ENCODE data around the gene SH3BP1. TPM values are rescaled to one million over a fixed set of nuclear protein-coding genes. Genes with fewer than 3 reads are reported as not detected.

The SH3BP1 gene
- total and polyA plus RNA-seq, 9 of the 15 experiments (the other 6 are each of a cell fraction or from before 2014, with no cell fraction given), result 0.10 to 36.2 (median 10.4) TPM

DNA sequence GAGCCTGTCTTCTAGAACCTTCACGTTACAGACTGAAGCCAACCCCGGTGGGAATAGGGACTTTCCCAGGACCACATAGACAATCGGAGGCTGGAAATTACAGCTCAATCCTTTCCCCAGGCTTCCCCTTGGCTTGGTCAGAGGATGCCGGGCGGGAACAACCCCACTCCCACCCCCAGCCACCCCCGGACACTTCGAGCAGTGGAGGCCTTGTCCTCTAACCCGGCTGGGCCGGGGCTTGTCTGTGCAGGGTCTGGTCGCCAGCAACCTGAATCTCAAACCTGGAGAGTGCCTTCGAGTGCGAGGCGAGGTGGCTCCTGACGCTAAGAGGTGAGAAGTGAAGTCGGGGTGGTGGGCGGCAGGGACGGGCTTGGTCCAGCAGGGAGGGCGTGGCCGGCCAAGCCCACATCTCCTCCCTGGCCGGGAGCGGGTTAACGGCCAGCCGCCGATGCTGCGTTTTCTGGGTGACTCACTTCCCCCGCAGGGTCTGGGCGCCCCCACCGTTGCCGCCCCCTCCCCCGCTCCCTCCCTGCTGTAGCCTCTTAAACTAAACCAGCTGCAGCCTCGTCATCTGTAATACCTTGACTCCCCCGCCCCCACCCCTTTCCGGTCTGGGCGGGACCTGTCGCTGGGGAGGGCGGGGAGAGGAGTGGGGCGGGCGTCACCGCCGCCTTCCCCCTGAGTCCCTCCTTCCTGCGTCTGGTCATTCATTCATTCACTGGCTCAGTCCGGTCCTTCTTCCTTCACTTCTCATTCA lies 37.4 kb downstream of the SH3BP1 start (continued):
- peak; percentile 81 for TF ChIP-seq L3MBTL2 (IDR thresholded peaks at IDR 0.05)
- 0 out of 4 replicates have a peak, but pooled peaks have one; percentile 25 to 34 for TF ChIP-seq FOXK2 (conservative IDR thresholded peaks at IDR 0.05 in 1 of 2, IDR thresholded peaks at IDR 0.05 in 1 of 2; ENCODE audit: low read depth in 2 of 2)
- TF ChIP-seq YBX1 (IDR thresholded peaks at IDR 0.05), result no peak
- peak; percentile 76 for TF ChIP-seq CCNT2 (IDR thresholded peaks at IDR 0.05; ENCODE audit: borderline replicate concordance, extremely low read depth, insufficient read length, low read depth, low read length)
- peak; percentile 80 for TF ChIP-seq GABPA (tag; conservative IDR thresholded peaks at IDR 0.05; ENCODE audit: low read depth)
- TF ChIP-seq ZNF274 (IDR thresholded peaks at IDR 0.05; ENCODE audit: borderline replicate concordance, low read depth, low read length), result no peak
- TF ChIP-seq SMAD4 (CRISPR knock-in tag; conservative IDR thresholded peaks at IDR 0.05), result peak; percentile 49
- TF ChIP-seq NCOR1 (IDR thresholded peaks at IDR 0.05), result peak; percentile 57; the same call in 1 of the 2 replicates
- TF ChIP-seq, protein P1, sequence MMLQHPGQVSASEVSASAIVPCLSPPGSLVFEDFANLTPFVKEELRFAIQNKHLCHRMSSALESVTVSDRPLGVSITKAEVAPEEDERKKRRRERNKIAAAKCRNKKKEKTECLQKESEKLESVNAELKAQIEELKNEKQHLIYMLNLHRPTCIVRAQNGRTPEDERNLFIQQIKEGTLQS (IDR thresholded peaks at IDR 0.05), result peak; percentile 88
- TF ChIP-seq, protein P1 (CRISPR knock-in tag; conservative IDR thresholded peaks at IDR 0.05), result no peak
- peak; percentile 33 for TF ChIP-seq TAF1 (IDR thresholded peaks at IDR 0.05; ENCODE audit: control insufficient read depth, extremely low read depth, insufficient read depth, low read length, severe bottlenecking)
- TF ChIP-seq, protein P2, sequence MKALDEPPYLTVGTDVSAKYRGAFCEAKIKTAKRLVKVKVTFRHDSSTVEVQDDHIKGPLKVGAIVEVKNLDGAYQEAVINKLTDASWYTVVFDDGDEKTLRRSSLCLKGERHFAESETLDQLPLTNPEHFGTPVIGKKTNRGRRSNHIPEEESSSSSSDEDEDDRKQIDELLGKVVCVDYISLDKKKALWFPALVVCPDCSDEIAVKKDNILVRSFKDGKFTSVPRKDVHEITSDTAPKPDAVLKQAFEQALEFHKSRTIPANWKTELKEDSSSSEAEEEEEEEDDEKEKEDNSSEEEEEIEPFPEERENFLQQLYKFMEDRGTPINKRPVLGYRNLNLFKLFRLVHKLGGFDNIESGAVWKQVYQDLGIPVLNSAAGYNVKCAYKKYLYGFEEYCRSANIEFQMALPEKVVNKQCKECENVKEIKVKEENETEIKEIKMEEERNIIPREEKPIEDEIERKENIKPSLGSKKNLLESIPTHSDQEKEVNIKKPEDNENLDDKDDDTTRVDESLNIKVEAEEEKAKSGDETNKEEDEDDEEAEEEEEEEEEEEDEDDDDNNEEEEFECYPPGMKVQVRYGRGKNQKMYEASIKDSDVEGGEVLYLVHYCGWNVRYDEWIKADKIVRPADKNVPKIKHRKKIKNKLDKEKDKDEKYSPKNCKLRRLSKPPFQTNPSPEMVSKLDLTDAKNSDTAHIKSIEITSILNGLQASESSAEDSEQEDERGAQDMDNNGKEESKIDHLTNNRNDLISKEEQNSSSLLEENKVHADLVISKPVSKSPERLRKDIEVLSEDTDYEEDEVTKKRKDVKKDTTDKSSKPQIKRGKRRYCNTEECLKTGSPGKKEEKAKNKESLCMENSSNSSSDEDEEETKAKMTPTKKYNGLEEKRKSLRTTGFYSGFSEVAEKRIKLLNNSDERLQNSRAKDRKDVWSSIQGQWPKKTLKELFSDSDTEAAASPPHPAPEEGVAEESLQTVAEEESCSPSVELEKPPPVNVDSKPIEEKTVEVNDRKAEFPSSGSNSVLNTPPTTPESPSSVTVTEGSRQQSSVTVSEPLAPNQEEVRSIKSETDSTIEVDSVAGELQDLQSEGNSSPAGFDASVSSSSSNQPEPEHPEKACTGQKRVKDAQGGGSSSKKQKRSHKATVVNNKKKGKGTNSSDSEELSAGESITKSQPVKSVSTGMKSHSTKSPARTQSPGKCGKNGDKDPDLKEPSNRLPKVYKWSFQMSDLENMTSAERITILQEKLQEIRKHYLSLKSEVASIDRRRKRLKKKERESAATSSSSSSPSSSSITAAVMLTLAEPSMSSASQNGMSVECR (CRISPR knock-in tag; IDR thresholded peaks at IDR 0.05), result peak; percentile 44; the same call in 1 of the 2 replicates
